H9 (cell line): ENCODE measurements around the gene CACNA1F. TPM values are rescaled to one million over a fixed set of nuclear protein-coding genes. Genes with fewer than 3 reads are reported as not detected.

ENCODE experiments used
- DNase-seq: peaks from one replicate; pipeline ENCODE4 v3.0.0-alpha.2; 2017
- H2AFZ ChIP-seq: one replicate; pipeline ENCODE4 v1.6.1; 2013; ENCODE audit warnings: mild to moderate bottlenecking, low read length, control low read depth, moderate library complexity
- H2AK5ac ChIP-seq: 2 replicates; pipeline ENCODE4 v1.6.1; 2013; ENCODE audit warnings: low read length, control low read depth, mixed read lengths; ENCODE audit not compliant: insufficient read length
- H2BK120ac ChIP-seq: one replicate; pipeline ENCODE4 v1.6.1; 2013; ENCODE audit warnings: low read depth, mild to moderate bottlenecking, low read length, control low read depth, inconsistent platforms; ENCODE audit not compliant: poor library complexity, severe bottlenecking
- H2BK12ac ChIP-seq: 2 replicates; pipeline ENCODE4 v1.6.1; 2013; ENCODE audit warnings: low read length, control low read depth, mixed read lengths, low read depth; ENCODE audit not compliant: insufficient read length
- H2BK15ac ChIP-seq: 2 replicates; pipeline ENCODE4 v1.6.1; 2013; ENCODE audit warnings: low read depth, low read length, control low read depth
- H2BK20ac ChIP-seq: one replicate; pipeline ENCODE4 v1.6.1; 2013; ENCODE audit warnings: low read depth, mild to moderate bottlenecking, low read length, control low read depth, inconsistent platforms; ENCODE audit not compliant: poor library complexity, severe bottlenecking
- H2BK5ac ChIP-seq: 2 replicates; pipeline ENCODE4 v1.6.1; 2013; ENCODE audit warnings: low read length, control low read depth, mixed read lengths; ENCODE audit not compliant: insufficient read length
- H3K14ac ChIP-seq: 2 replicates; pipeline ENCODE4 v1.6.1; 2013; ENCODE audit warnings: low read length, control low read depth; ENCODE audit not compliant: insufficient read depth
- H3K18ac ChIP-seq: 2 replicates; pipeline ENCODE4 v1.6.1; 2013; ENCODE audit warnings: low read depth, mild to moderate bottlenecking, mixed read lengths, low read length, control low read depth; ENCODE audit not compliant: insufficient read length
- H3K23ac ChIP-seq: 2 replicates; pipeline ENCODE4 v1.6.1; 2013; ENCODE audit warnings: low read length, control low read depth, mixed read lengths, low read depth; ENCODE audit not compliant: insufficient read length
- H3K23me2 ChIP-seq: 2 replicates; pipeline ENCODE4 v1.6.1; 2013; ENCODE audit warnings: low read depth, mild to moderate bottlenecking, mixed read lengths, low read length, control low read depth; ENCODE audit not compliant: insufficient read length, poor library complexity, severe bottlenecking
- H3K27ac ChIP-seq: 2 replicates; pipeline ENCODE4 v1.5.1; 2013; ENCODE audit warnings: low read length, control low read depth, mixed read lengths, low read depth; ENCODE audit not compliant: insufficient read length
- H3K27me3 ChIP-seq: 2 replicates; pipeline ENCODE4 v1.6.1; 2013; ENCODE audit warnings: low read length, control low read depth, inconsistent platforms; ENCODE audit not compliant: insufficient read depth
- H3K4ac ChIP-seq: 2 replicates; pipeline ENCODE4 v1.6.1; 2013; ENCODE audit warnings: low read depth, mild to moderate bottlenecking, control low read depth, inconsistent platforms, low read length, moderate library complexity
- H3K4me1 ChIP-seq: 2 replicates; pipeline ENCODE4 v1.6.1; 2013; ENCODE audit warnings: low read length, control low read depth, inconsistent platforms; ENCODE audit not compliant: insufficient read depth
- H3K4me2 ChIP-seq: 2 replicates; pipeline ENCODE4 v1.6.1; 2013; ENCODE audit warnings: low read length, control low read depth, mixed read lengths; ENCODE audit not compliant: insufficient read length, insufficient read depth
- H3K56ac ChIP-seq: 2 replicates; pipeline ENCODE4 v1.6.1; 2013; ENCODE audit warnings: low read depth, mild to moderate bottlenecking, mixed read lengths, low read length, control low read depth; ENCODE audit not compliant: insufficient read length
- H3K79me1 ChIP-seq: 2 replicates; pipeline ENCODE4 v1.6.1; 2013; ENCODE audit warnings: low read depth, mild to moderate bottlenecking, moderate library complexity, low read length, control low read depth, inconsistent platforms; ENCODE audit not compliant: insufficient read depth, poor library complexity, severe bottlenecking
- H3K79me2 ChIP-seq: 2 replicates; pipeline ENCODE4 v1.6.1; 2013; ENCODE audit warnings: low read length, control low read depth, inconsistent platforms; ENCODE audit not compliant: insufficient read depth
- H3K9ac ChIP-seq: 2 replicates; pipeline ENCODE4 v1.6.1; 2013; ENCODE audit warnings: low read length, control low read depth, mixed read lengths; ENCODE audit not compliant: insufficient read length; ENCODE audit errors: extremely low read depth
- H3K9me3 ChIP-seq: one replicate; pipeline ENCODE4 v1.6.1; 2013; ENCODE audit warnings: low read depth, low read length, inconsistent platforms; ENCODE audit not compliant: control insufficient read depth
- H3T11ph ChIP-seq: one replicate; pipeline ENCODE4 v1.6.1; 2013; ENCODE audit warnings: mild to moderate bottlenecking, low read length, control low read depth, inconsistent platforms
- H4K20me1 ChIP-seq: one replicate; pipeline ENCODE4 v1.6.1; 2013; ENCODE audit not compliant: control insufficient read depth, insufficient read length, insufficient read depth
- H4K5ac ChIP-seq: 2 replicates; pipeline ENCODE4 v1.6.1; 2013; ENCODE audit warnings: low read depth, mild to moderate bottlenecking, mixed read lengths, low read length, control low read depth; ENCODE audit not compliant: insufficient read length
- H4K8ac ChIP-seq: replicated peaks from 2 replicates; pipeline ENCODE4 v1.6.1; 2013; ENCODE audit warnings: low read length, control low read depth, mixed read lengths, low read depth; ENCODE audit not compliant: insufficient read length
- H4K91ac ChIP-seq: 2 replicates; pipeline ENCODE4 v1.6.1; 2013; ENCODE audit warnings: low read depth, mild to moderate bottlenecking, moderate library complexity, mixed read lengths, low read length, control low read depth; ENCODE audit not compliant: insufficient read length
- H3K27ac Mint-ChIP-seq, 3 experiments: 2 replicates in 2 of 3; 3 replicates in 1 of 3; pipeline ENCODE4 v1.8.0; 2020 to 2021; ENCODE audit warnings: mixed read lengths in 3 of 3, mild to moderate bottlenecking in 1 of 3, moderate library complexity in 1 of 3
- H3K27me3 Mint-ChIP-seq: 2 replicates; pipeline ENCODE4 v1.8.0; 2021; ENCODE audit warnings: low read depth, mild to moderate bottlenecking, moderate library complexity, mixed read lengths
- H3K36me3 Mint-ChIP-seq, 3 experiments: 2 replicates in 2 of 3; 3 replicates in 1 of 3; pipeline ENCODE4 v1.8.0; 2020 to 2021; ENCODE audit warnings: low read depth in 3 of 3, mixed read lengths in 3 of 3; ENCODE audit not compliant: insufficient read depth in 1 of 3
- H3K4me1 Mint-ChIP-seq, 2 experiments: 2 replicates each; pipeline ENCODE4 v1.8.0; 2020; ENCODE audit warnings: mixed read lengths in 2 of 2
- H3K4me3 Mint-ChIP-seq, 2 experiments: 2 replicates in 1 of 2; 3 replicates in 1 of 2; pipeline ENCODE4 v1.8.0; 2020 to 2021; ENCODE audit warnings: mild to moderate bottlenecking in 2 of 2, mixed read lengths in 2 of 2, moderate library complexity in 1 of 2
- H3K9me3 Mint-ChIP-seq, 2 experiments: 2 replicates in 1 of 2; 3 replicates in 1 of 2; pipeline ENCODE4 v1.8.0; 2020; ENCODE audit warnings: mild to moderate bottlenecking in 2 of 2, mixed read lengths in 2 of 2, moderate library complexity in 1 of 2
- CTCF ChIP-seq: fragments of 200-600 bp; sonication (generic); conservative IDR thresholded peaks from 3 replicates; pipeline ENCODE4 v1.8.0; 2021; ENCODE audit warnings: antibody characterized with exemption, mild to moderate bottlenecking
- WGBS: extraction: QIAGEN DNeasy Blood & Tissue Kit; methylation state at CpG from one replicate; pipeline ENCODE4 v1.1.7; 2013; ENCODE audit warnings: missing lambda C conversion rate, low lambda C conversion rate, mixed read lengths; ENCODE audit not compliant: insufficient read length; ENCODE audit errors: extremely low coverage; 5-methylcytosine and 5-hydroxymethylcytosine counted together
- total RNA-seq: library from RNA; stranded (reverse); gene quantifications from 2 replicates; pipeline ENCODE4 v1.2.1, GENCODE V29; 2021

The CACNA1F gene
- total RNA-seq, 1 experiment from 2014 or later = 1.4 TPM

- H4K5ac ChIP-seq = no peak overlapping the region
- no peak overlapping the region for H3K27ac ChIP-seq
- no peak overlapping the region for H3K23ac ChIP-seq
- no peak overlapping the region for H2BK12ac ChIP-seq
- Mint-ChIP-seq H3K4me1 (peaks cover 17 to 27% of the 10 kb centered on the region in 2 experiments), H3K27ac (no peak overlapping the region), H3K36me3 (peaks cover 7 to 29% (median 18%) of the 10 kb centered on the region in 3 experiments; a peak in 6 of 7 replicates), H3K27me3 (peaks cover 2% of the 10 kb centered on the region; the same call in 1 of the 2 replicates), H3K9me3 (peaks cover 62 to 74% of the 10 kb centered on the region in 2 experiments), H3K4me3 (no peak overlapping the region)
- no peak overlapping the region for H4K8ac ChIP-seq
- H3K4me1 ChIP-seq = no peaks in the 10 kb centered on the region
- no peak overlapping the region for H3K56ac ChIP-seq
- no peak overlapping the region for H4K91ac ChIP-seq
- no CpG with 5 or more reads among the region's 8 CpGs for WGBS
- H4K20me1 ChIP-seq = no peaks in the 10 kb centered on the region
- H3K27me3 ChIP-seq = no peaks in the 10 kb centered on the region
- peaks cover 46% of the 10 kb centered on the region for H3K9me3 ChIP-seq
- no peak overlapping the region for H2BK15ac ChIP-seq
- no peak overlapping the region for H2AK5ac ChIP-seq
- no peak overlapping the region for H3K9ac ChIP-seq
- no peak overlapping the region for H3K4ac ChIP-seq
- no peak for TF ChIP-seq CTCF
- H3K14ac ChIP-seq = no peak overlapping the region
- peaks cover 7% of the 10 kb centered on the region; the same call in 1 of the 2 replicates for H3K79me2 ChIP-seq
- DNase-seq = no peak
- no peak overlapping the region for H3K4me2 ChIP-seq
- no peak overlapping the region for H2AFZ ChIP-seq
- peaks cover 5% of the 10 kb centered on the region for H3K23me2 ChIP-seq
- no peak overlapping the region for H2BK5ac ChIP-seq
- H2BK120ac ChIP-seq = no peak overlapping the region
- no peaks in the 10 kb centered on the region for H3K79me1 ChIP-seq
- H3T11ph ChIP-seq = no peak overlapping the region
- no peak overlapping the region for H3K18ac ChIP-seq
- no peak overlapping the region for H2BK20ac ChIP-seq
These were observed 40.1 kb upstream of the CACNA1F start for GRCh38 chrX:49273181-49273727.
